NCI-H1436 treated with DMSO at 0.1 percent for 48 hours (cell line): ENCODE data around the gene USE1.
"Not testable (repeated sequence)": the region's sequence is repeated elsewhere in the genome, so short reads cannot be mapped to it uniquely, and the experiment has no call there.

Source experiments
- DNase-seq: peaks from one replicate; lab custom pipeline; 2025; lab: John Stamatoyannopoulos, UW

USE1 gene

GRCh38 chr19:17215127-17215971 lies at the start of gene USE1:
Gene USE1, plus strand, starts transcription at chr19:17215357. Its CDS starts 49 bp downstream, at chr19:17215406.
- peak; percentile 42 for DNase-seq

- no peak for DNase-seq
Measured at GRCh38 chr19:17165715-17166114, 49.4 kb upstream of the USE1 start.

GRCh38 chr19:17170538-17171297 lies 44.4 kb upstream of the USE1 start:
- no peak for DNase-seq

GRCh38 chr19:17171874-17172273 lies 43.3 kb upstream of the USE1 start:
- DNase-seq: no peak

DNA sequence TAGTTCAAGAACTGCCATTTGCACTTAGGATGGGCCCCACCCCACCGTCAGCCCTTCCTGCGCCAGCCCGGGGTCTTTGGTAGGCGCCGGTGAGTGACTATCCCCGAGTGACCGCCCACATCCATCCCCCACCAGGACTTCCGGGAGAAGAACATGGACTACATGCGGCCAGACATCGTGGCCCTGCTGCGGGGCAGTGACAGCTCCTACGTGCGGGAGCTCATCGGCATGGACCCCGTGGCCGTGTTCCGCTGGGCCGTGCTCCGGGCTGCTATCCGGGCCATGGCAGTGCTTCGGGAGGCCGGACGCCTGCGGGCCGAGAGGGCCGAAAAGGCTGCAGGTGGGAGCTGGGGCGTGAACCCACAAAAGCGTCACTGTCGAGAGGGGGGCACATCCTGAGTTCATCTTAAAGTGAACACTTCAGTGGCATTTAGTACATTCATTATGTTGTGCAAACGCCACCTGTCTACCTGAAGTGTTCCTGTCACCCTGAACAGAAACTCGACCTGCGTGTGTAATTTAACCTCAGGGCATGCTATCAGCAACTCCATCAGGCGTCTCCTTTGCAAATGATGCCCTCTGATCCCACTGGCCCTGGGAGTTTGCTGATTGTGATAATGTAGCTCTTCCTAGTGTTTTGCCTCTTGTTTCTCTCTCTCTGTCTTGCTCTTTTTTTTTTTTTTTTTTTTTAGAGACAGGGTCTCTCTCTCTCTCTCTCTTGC lies 42.4 kb upstream of the USE1 start:
- no peak for DNase-seq

GRCh38 chr19:17178291-17178690 lies 36.9 kb upstream of the USE1 start:
- no peak for DNase-seq

DNA sequence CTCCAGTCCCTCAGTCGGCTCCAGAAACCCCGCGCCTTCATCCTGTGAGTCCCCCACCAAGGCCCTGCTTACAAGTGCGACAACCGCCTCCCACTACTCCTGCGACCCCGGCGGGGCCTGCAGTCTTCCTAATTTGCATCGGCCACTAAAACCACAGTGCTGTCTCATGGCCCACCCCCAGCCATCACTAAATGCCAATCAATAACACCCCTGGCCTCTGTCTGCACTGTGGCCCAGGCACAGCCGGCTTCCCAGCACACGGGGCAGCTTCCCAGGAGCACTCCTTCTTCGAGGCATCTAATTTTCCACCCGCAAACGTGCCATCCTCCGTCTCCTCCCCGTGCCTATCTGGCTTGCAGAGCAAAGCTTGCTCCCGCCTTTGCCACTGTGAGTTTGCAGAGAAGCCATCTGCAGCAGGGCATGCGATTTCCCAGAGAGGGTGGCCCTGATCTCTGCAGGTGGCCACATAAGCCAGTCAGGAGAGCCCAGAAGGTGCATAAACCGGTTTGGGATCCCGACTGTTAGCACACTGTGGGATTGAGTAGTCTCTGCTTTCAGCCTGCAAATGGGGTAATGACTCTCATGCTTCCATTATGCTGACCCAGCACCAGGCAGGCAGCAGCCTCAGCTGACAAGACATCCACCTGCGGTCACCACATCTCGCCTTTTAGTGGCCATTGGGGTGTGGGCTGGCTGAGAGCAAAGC lies 34.0 kb upstream of the USE1 start:
- no peak for DNase-seq

GRCh38 chr19:17183271-17183761 lies 31.8 kb upstream of the USE1 start:
- no peak for DNase-seq

DNA sequence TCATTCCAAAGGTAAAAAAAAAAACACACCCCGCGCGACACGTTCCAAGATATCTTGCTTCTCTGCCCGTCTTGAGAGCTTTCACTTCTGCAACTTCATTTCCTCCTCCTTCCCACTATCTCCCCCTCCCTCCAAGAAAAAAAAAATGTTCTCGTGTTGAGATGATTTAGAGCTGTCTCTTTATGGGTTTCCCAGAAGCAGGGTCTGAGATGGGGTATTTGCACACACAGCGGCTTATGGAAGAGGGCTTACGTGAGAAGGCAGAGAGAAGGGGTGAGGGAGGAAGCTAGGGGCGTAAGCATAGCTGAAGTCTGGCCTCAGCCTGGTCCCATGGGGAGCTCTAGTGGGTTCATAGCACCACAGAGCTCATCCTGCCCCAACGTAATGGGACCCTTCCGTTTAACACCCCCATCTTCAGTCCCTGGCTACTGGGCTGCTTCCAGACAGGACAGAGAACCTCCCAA lies 31.3 kb upstream of the USE1 start:
- no peak for DNase-seq

GRCh38 chr19:17184371-17184841 lies 30.8 kb upstream of the USE1 start:
- DNase-seq: no peak

DNA sequence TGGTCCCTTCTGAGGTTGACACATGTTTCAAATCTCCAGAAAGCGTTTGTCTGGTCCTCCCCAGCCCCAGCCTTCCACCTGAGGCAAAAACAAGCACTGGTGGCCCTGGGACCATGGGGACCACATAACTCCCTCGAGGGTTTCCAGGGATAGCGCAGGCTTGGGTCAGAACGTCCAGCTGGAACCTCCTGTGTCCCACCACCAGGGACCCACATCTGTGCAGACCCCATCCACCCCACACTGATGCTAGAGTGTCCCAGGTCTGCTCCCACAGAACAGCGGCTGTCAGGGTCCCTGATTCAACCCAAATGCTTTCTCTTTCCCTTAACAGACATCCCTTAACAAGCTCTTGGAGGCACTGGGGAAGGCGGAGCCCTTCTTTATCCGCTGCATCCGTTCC lies 29.6 kb upstream of the USE1 start:
- no peak for DNase-seq

- DNase-seq: not testable (repeated sequence)
Measured at GRCh38 chr19:17191736-17192135, 23.4 kb upstream of the USE1 start.

DNA sequence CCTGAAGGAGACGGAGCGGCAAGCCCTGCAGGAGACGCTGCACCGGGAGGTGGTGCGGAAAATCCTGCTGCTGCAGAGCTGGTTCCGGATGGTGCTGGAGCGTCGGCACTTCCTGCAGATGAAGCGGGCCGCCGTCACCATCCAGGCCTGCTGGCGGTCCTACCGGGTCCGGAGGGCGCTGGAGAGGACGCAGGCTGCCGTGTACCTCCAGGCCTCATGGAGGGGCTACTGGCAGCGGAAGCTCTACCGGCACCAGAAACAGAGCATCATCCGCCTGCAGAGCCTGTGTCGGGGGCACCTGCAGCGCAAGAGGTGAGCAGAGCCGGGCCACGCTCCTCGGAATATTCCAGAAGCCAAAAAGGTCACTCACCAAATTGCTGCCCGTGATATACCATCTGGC lies 22.4 kb upstream of the USE1 start:
- DNase-seq: no peak

- no peak for DNase-seq
Measured at GRCh38 chr19:17194608-17195007, 20.5 kb upstream of the USE1 start.

DNA sequence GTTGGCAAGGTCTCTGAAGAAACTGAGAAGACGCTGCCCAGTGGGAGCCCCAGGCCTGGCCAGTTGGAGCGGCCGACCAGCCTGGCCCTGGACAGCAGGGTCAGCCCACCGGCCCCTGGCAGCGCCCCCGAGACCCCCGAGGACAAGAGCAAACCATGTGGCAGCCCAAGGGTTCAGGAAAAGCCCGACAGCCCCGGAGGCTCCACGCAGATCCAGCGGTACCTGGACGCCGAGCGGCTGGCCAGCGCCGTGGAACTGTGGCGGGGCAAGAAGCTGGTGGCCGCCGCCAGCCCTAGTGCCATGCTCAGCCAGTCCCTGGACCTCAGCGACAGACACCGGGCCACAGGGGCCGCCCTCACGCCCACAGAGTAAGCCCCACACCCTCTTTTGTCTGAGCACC lies 20.1 kb upstream of the USE1 start:
- DNase-seq: no peak

DNA sequence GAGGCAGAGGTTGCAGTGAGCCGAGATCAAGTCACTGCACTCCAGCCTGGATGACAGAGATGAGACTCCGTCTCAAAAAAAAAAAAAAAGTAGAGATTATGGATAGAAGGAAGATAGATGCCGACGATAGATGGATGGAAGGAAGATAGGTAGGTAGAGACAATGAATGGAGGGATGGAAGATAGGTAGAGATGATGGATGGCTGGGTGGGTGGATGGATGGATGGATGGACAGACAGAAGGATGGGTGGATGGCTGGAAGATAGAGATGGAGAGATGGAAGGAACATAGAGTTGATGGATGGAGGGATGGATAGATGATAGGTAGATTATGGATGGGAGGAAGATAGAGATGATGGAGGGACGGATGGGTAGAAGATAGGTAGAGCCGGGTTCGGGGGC lies 18.5 kb upstream of the USE1 start:
- DNase-seq: no peak

- DNase-seq: no peak
Measured at GRCh38 chr19:17197666-17198065, 17.5 kb upstream of the USE1 start.

DNA sequence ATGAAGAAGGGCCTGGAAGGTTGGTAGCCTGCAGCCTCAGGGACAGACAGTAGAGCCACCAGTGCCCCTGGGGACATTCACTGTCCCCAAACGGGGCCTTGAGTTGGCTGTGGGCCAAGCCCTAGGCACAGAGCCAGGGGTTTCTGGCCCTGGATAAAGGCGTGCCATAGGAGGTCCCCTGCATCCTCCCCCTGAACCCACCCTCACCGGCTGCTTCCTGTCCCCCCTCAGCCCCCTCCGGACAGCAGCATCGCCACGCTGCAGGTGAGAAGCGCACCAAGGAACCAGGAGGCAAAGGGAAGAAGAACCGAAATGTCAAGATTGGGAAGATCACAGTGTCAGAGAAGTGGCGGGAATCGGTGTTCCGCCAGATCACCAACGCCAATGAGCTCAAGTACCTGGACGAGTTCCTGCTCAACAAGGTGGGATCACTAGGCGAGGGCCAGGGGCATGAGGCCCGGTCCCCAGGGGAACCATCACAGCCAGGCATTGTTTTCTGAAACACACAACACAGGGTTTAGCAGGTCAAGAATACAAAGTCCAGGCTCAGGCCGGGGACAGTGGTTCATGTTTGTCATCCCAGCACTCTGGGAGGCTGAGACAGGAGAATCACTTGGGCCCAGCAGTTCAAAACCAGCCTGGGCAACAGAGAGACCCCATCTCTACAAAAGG lies 14.6 kb upstream of the USE1 start:
- DNase-seq: no peak

- DNase-seq: no peak
Measured at GRCh38 chr19:17202249-17202648, 12.9 kb upstream of the USE1 start.

GRCh38 chr19:17202713-17203112 lies 12.4 kb upstream of the USE1 start:
- DNase-seq: no peak
